HFFc6 (cell line): ENCODE results near the gene ZNF574. TPM values are rescaled to one million over a fixed set of nuclear protein-coding genes. Genes with fewer than 3 reads are reported as not detected.

ENCODE experiments used
- DNase-seq: peaks from one replicate; pipeline ENCODE4 v3.0.0-alpha.2; 2018
- H3K27ac Mint-ChIP-seq: 2 replicates; pipeline ENCODE4 v1.8.0; 2020; ENCODE audit warnings: mild to moderate bottlenecking, mixed read lengths
- H3K27me3 Mint-ChIP-seq: 2 replicates; pipeline ENCODE4 v1.8.0; 2021; ENCODE audit warnings: mild to moderate bottlenecking, moderate library complexity, mixed read lengths; ENCODE audit not compliant: insufficient read depth
- H3K36me3 Mint-ChIP-seq: 2 replicates; pipeline ENCODE4 v1.8.0; 2021; ENCODE audit warnings: low read depth, mixed read lengths
- H3K4me1 Mint-ChIP-seq: 2 replicates; pipeline ENCODE4 v1.8.0; 2020; ENCODE audit warnings: low read depth, mixed read lengths
- H3K4me3 Mint-ChIP-seq: 2 replicates; pipeline ENCODE4 v1.8.0; 2020; ENCODE audit warnings: mild to moderate bottlenecking, moderate library complexity, mixed read lengths
- H3K9me3 Mint-ChIP-seq: 2 replicates; pipeline ENCODE4 v1.8.0; 2020; ENCODE audit warnings: mild to moderate bottlenecking, mixed read lengths
- total RNA-seq, 6 experiments: library from RNA; stranded (reverse); fragmentation: NEBNext Ultra II Directional; extraction: Animal tissue kit (Norgen Biotek cat#: 25700); gene quantifications; 2 replicates in 1 of 6; 3 replicates in 5 of 6; pipeline ENCODE4 v1.2.3, GENCODE V29; 2021
- TF ChIP-seq, protein P1 (sequence below): fragments of 200-600 bp; sonication (generic); IDR thresholded peaks from 2 replicates; pipeline ENCODE4 v1.5.0; 2021; ENCODE audit warnings: antibody characterized with exemption, mild to moderate bottlenecking

Gene ZNF574
- total RNA-seq, 6 experiments from 2014 or later: 14.0 to 16.5 (median 15.1) TPM

DNA sequence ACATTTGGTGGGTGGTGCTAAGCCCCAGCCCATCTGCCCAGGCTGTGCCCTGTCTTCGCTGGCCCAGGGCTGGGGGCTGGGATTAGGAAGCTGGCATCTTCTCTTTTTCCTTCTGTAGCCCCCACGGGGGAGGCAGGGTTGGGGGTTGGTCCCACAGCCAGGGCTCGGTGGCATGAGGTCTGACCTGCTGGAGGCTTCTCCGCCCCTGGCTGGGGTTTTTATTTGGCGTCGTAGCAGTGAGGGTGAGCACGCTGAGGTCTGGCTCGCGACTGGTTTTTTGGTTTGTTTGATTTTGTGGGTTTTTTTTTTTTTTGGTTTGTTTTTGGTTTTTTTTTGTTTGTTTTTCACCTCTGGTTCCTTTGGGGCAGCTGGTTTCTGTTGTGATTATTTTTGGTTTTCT, 14.7 kb downstream of the ZNF574 start:
- no peak for DNase-seq
- H3K4me1 Mint-ChIP-seq: peaks cover 33% of the 10 kb centered on the region
- TF ChIP-seq, protein P1, sequence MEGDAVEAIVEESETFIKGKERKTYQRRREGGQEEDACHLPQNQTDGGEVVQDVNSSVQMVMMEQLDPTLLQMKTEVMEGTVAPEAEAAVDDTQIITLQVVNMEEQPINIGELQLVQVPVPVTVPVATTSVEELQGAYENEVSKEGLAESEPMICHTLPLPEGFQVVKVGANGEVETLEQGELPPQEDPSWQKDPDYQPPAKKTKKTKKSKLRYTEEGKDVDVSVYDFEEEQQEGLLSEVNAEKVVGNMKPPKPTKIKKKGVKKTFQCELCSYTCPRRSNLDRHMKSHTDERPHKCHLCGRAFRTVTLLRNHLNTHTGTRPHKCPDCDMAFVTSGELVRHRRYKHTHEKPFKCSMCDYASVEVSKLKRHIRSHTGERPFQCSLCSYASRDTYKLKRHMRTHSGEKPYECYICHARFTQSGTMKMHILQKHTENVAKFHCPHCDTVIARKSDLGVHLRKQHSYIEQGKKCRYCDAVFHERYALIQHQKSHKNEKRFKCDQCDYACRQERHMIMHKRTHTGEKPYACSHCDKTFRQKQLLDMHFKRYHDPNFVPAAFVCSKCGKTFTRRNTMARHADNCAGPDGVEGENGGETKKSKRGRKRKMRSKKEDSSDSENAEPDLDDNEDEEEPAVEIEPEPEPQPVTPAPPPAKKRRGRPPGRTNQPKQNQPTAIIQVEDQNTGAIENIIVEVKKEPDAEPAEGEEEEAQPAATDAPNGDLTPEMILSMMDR: no peak
- no peak overlapping the region for H3K4me3 Mint-ChIP-seq
- no peaks in the 10 kb centered on the region; the same call in none of the 2 replicates for H3K27me3 Mint-ChIP-seq
- H3K27ac Mint-ChIP-seq: peak overlapping the region; percentile 21; the same call in 1 of the 2 replicates
- H3K36me3 Mint-ChIP-seq: no peaks in the 10 kb centered on the region; the same call in none of the 2 replicates
- no peaks in the 10 kb centered on the region for H3K9me3 Mint-ChIP-seq

GRCh38 chr19:42091300-42091699, 15.3 kb downstream of the ZNF574 start:
- peaks cover under 1% of the 10 kb centered on the region for H3K36me3 Mint-ChIP-seq
- no peaks in the 10 kb centered on the region for H3K9me3 Mint-ChIP-seq
- H3K4me3 Mint-ChIP-seq: no peak overlapping the region
- peaks cover 33% of the 10 kb centered on the region for H3K4me1 Mint-ChIP-seq
- H3K27ac Mint-ChIP-seq: no peak overlapping the region
- TF ChIP-seq, protein P1: no peak
- no peak for DNase-seq
- H3K27me3 Mint-ChIP-seq: no peaks in the 10 kb centered on the region; the same call in none of the 2 replicates

DNA sequence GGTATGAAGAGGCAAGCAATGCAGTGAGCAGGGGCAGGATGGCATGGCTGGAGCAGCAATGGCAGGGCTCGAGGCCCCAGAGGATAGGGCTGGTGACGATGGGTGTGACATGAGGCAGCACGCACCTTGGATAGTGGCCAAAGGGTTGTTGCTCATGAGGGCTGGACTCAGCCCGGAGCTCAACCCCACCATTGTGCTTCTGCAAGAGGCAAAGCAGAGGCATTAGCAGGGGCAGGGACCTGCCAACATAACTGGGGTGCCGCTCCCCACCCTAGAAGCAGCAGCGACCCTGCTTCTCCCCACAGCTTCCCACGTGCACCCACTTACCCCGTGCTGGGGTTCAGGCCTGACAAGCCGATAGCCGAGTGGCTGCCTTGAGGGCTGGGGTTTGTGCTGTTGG, 15.8 kb downstream of the ZNF574 start:
- Mint-ChIP-seq H3K36me3 (peaks cover 5% of the 10 kb centered on the region), H3K4me3 (no peak overlapping the region), H3K9me3 (no peaks in the 10 kb centered on the region), H3K4me1 (peaks cover 33% of the 10 kb centered on the region), H3K27ac (no peak overlapping the region), H3K27me3 (no peaks in the 10 kb centered on the region; the same call in none of the 2 replicates)
- peak; percentile 34 for DNase-seq
- TF ChIP-seq, protein P1: no peak

- Mint-ChIP-seq H3K4me1 (peaks cover 29% of the 10 kb centered on the region), H3K27me3 (no peaks in the 10 kb centered on the region; the same call in none of the 2 replicates), H3K4me3 (no peak overlapping the region), H3K27ac (no peak overlapping the region; the same call in 1 of the 2 replicates), H3K9me3 (no peaks in the 10 kb centered on the region), H3K36me3 (peaks cover 6% of the 10 kb centered on the region)
- TF ChIP-seq, protein P1: peak; percentile 76
- DNase-seq: no peak
Observed at GRCh38 chr19:42092350-42092749, 16.4 kb downstream of the ZNF574 start.

- no peaks in the 10 kb centered on the region for H3K9me3 Mint-ChIP-seq
- H3K4me3 Mint-ChIP-seq: no peak overlapping the region
- TF ChIP-seq, protein P1: no peak
- no peak for DNase-seq
- H3K27ac Mint-ChIP-seq: no peak overlapping the region
- H3K36me3 Mint-ChIP-seq: peaks cover 6% of the 10 kb centered on the region
- peaks cover 19% of the 10 kb centered on the region for H3K4me1 Mint-ChIP-seq
- H3K27me3 Mint-ChIP-seq: no peaks in the 10 kb centered on the region; the same call in none of the 2 replicates
Observed at GRCh38 chr19:42093505-42093904, 17.5 kb downstream of the ZNF574 start.

GRCh38 chr19:42093926-42094325, 18.0 kb downstream of the ZNF574 start:
- Mint-ChIP-seq H3K4me1 (peaks cover 15% of the 10 kb centered on the region), H3K36me3 (peaks cover 6% of the 10 kb centered on the region), H3K27me3 (no peaks in the 10 kb centered on the region; the same call in 1 of the 2 replicates), H3K9me3 (no peaks in the 10 kb centered on the region), H3K27ac (no peak overlapping the region), H3K4me3 (no peak overlapping the region)
- TF ChIP-seq, protein P1: no peak
- no peak for DNase-seq
